Thymus (tissue), 2 donors: ENCODE data around the gene DPF3. TPM values are rescaled to one million over a fixed set of nuclear protein-coding genes. Genes with fewer than 3 reads are reported as not detected.

Experiments
- polyA plus RNA-seq: library from polyadenylated mRNA; stranded (reverse); fragments of 200-250 nt; gene quantifications from one replicate; pipeline ENCODE4 v1.2.3, GENCODE V29; 2013
- total RNA-seq: library from RNA; stranded (reverse); fragments of 120-200 nt; gene quantifications from one replicate; pipeline ENCODE4 v1.2.4, GENCODE V29; 2013
- donor health status: healthy.

The DPF3 gene
- total and polyA plus RNA-seq, 2 donors, result 0.46 to 1.6 TPM

Other genes with a start within 250 kb of the DPF3 start
- 7.7 TPM for gene DCAF4, start 32.4 kb upstream of the DPF3 start, total RNA-seq
- gene DCAF4, start 32.4 kb upstream of the DPF3 start, polyA plus RNA-seq, result 10.7 TPM
- gene ZFYVE1, start 133.0 kb upstream of the DPF3 start, total RNA-seq, result 5.7 TPM
- 7.0 TPM for gene ZFYVE1, start 133.0 kb upstream of the DPF3 start, polyA plus RNA-seq
- 41.7 TPM for gene RBM25, start 164.4 kb upstream of the DPF3 start, total RNA-seq
- 88.6 TPM for gene RBM25, start 164.4 kb upstream of the DPF3 start, polyA plus RNA-seq
- 32.0 TPM for gene PSEN1, start 242.4 kb upstream of the DPF3 start, total RNA-seq
- 36.4 TPM for gene PSEN1, start 242.4 kb upstream of the DPF3 start, polyA plus RNA-seq